RWPE1 (cell line): ENCODE data around the gene LGR4.
"Not testable (repeated sequence)": the region's sequence is repeated elsewhere in the genome, so short reads cannot be mapped to it uniquely, and the experiment has no call there.

ENCODE experiments used
- CTCF ChIA-PET: fragments of 350-600 bp; sonication (Branson Sonifier 250); formaldehyde crosslinking; extraction: SDS; loops from one replicate; lab custom pipeline; 2021; lab: Yijun Ruan, JAX
- POLR2A ChIA-PET: fragments of 400-600 bp; formaldehyde crosslinking; extraction: SDS; loops from one replicate; lab custom pipeline; 2020; ENCODE audit warnings: antibody characterized with exemption; ENCODE audit not compliant: low non-redundant PET; lab: Yijun Ruan, JAX
- DNase-seq: peaks from one replicate; pipeline ENCODE4 v3.0.0; 2012; ENCODE audit warnings: low spot score
- H3K27ac ChIP-seq: fragments of 450-650 bp; 2 replicates; pipeline ENCODE4 v1.5.1; 2017
- TF ChIP-seq, protein P1 (sequence below): fragments of 450-650 bp; conservative IDR thresholded peaks from 2 replicates; pipeline ENCODE4 v1.5.1; 2017; ENCODE audit warnings: low read depth, mild to moderate bottlenecking

Gene LGR4

DNA sequence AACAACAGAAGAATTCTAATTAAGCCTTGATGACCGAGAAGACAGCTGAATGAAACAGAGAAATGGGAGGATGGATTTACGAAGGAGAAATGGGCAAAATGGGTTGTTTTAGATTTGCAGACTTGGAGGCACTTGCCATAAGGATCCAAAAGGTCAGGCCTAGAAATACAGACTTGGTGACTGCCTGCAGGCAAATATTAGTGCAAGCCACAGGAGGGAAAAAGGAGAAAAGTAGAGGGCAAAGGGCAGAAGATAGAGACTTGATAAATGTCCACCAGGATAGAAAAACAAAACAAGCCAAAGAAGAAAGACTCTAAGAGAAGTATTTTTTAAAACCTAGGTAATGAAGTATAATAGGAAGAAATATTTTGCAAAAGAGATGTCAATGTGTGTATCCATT is 122.7 kb downstream of the LGR4 start:
- POLR2A ChIA-PET: no interaction called here
- CTCF ChIA-PET: no interaction called here

DNA sequence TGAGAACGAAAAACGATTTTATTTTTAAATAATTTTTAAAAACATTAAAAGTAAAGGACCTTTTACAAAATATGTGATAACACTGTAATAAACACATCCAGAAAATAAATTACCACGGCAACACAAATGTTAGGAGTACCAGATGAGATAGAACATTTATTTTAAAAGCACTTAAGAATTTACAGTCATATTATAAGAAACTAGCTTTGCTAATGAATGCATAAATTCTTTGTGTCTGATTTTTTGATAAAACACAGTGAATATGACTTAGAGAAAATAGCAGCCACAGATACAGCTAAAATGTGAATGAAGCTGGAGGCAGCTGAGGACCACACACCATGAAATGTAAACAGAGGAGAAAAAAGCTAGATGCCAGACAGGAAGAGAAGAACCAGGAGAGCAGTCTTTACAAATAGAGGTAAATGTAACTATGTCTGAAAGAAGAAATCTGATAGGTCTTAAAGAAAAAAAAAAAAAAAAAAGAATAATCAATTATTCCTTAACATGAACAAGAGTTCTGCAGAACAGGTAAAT is 124.2 kb downstream of the LGR4 start:
- CTCF ChIA-PET: interaction anchor here (1.5 kb wide), 1 partner anchor 137 kb away, joined by 4 read pairs; no protein-coding TSS in a partner anchor
- no peak for DNase-seq
- TF ChIP-seq, protein P1, sequence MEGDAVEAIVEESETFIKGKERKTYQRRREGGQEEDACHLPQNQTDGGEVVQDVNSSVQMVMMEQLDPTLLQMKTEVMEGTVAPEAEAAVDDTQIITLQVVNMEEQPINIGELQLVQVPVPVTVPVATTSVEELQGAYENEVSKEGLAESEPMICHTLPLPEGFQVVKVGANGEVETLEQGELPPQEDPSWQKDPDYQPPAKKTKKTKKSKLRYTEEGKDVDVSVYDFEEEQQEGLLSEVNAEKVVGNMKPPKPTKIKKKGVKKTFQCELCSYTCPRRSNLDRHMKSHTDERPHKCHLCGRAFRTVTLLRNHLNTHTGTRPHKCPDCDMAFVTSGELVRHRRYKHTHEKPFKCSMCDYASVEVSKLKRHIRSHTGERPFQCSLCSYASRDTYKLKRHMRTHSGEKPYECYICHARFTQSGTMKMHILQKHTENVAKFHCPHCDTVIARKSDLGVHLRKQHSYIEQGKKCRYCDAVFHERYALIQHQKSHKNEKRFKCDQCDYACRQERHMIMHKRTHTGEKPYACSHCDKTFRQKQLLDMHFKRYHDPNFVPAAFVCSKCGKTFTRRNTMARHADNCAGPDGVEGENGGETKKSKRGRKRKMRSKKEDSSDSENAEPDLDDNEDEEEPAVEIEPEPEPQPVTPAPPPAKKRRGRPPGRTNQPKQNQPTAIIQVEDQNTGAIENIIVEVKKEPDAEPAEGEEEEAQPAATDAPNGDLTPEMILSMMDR: no peak
- no peak overlapping the region for H3K27ac ChIP-seq
- POLR2A ChIA-PET: no interaction called here

More for the DNA sequence above, 122.7 kb downstream of the LGR4 start:
- DNase-seq: no peak
- no peak overlapping the region for H3K27ac ChIP-seq
- TF ChIP-seq, protein P1: no peak

DNA sequence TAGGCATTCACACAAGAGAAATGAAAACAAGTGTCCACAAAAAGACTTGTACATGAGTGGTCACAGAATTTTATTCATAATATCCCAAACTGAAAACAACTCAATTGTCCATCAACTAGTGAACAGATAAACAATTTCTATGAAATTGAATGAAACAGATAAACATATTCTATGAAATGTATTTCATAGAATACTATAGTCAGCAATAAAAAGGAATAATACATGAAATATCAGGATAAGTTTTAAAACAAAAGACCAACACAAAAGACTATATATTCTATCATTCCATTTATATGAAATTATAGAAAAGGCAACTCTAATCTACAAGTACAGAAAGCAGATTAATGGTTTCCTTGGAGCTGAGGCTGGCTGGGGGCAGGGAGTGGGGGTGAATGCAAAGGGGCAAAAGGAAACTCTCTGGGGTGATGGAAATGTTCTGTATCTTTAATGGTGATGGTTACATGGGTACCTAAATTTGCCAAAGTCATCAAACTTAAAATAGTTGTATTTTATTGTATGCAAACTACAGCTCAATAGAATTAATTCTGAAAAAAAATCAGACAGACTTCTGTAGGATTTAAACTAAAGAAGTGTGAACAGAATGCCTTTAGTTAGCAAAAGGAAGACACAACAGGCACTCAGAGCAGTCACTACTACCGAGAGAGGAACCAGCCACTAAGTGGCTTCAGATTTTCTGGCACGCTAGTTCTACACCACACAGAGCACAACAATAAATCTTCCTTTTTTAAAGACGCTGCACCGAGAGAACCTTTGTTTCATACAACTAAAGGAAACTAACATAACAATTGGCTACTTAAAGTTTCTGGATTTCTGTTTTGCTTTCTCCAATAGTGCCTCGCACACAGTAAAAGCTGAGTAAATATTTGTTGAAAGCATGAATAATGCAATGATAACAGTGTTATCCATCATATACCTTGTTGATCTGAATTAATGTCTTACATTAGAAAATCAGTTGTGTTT is 124.9 kb downstream of the LGR4 start:
- ChIA-PET CTCF (interaction anchor here (1.5 kb wide), 1 partner anchor 138 kb away, joined by 4 read pairs; no protein-coding TSS in a partner anchor), POLR2A (no interaction called here)
- H3K27ac ChIP-seq: no peak overlapping the region
- no peak for DNase-seq
- TF ChIP-seq, protein P1: no peak

DNA sequence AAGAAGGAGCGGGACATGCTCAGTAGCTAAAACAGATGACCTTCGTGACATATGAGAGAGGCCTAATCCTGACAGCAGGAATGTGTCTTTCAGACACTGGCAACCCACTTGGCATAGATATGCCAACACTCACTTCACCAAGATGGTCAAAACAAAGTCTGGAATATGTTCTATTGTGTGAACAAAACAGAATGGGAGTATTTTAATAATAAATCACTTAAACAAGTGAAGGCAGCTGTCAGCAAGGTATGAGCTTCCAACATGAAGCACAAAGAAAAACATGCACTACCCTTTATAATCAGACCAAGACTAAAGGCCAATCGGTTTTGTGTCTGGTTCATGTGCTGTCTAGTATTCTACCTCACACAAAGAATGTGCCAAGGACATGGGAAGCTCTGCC is 132.6 kb downstream of the LGR4 start:
- H3K27ac ChIP-seq: no peak overlapping the region
- no peak for DNase-seq
- ChIA-PET POLR2A (no interaction called here), CTCF (no interaction called here)
- TF ChIP-seq, protein P1: no peak

DNA sequence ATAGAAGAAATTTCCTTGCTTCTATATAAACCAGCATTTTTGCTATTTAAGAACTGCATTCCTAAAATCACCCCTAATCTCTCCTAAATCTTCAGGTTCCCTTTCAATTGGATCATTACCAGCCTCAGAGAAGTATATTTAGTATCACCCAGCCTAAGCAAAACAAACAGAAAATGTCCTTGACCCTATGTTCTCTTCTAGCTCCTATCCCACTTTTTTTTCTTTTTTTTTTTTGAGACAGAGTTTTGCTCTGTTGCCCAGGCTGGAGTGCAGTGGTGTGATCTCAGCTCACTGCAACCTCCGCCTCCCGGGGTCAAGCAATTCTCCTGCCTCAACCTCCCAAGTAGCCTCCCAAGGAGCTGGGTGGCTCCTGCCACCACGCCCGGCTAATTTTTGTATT is 137.8 kb downstream of the LGR4 start:
- DNase-seq, POLR2A ChIA-PET, CTCF ChIA-PET, H3K27ac ChIP-seq: not testable (repeated sequence)

DNA sequence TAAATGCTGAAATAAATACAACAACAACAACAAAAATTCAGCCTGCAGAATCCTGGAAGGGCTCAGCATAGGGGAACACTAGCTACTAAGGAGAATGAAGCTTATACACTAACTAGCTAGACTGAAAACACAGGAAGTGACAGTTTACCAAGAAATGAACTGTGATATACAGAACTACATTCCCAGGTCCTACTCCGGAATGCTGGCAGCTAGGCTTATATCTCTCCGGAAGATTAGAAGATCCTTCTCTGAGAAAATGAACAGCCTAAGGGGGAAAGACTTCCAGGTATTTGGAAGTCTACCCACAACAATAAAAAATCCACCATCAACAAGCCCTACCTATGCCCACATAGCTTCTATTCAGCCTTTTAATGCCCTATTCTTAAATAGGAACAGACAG is 140.6 kb downstream of the LGR4 start:
- no peak for DNase-seq
- ChIA-PET POLR2A (no interaction called here), CTCF (interaction anchor here (1.1 kb wide), 1 partner anchor 35 kb away, joined by 3 read pairs; no protein-coding TSS in a partner anchor)
- TF ChIP-seq, protein P1: no peak
- no peak overlapping the region for H3K27ac ChIP-seq
